Activated T-helper 2 cell treated with anti-CD3 and anti-CD28 coated beads, Interferon-gamma antibody, Interleukin-2, Interleukin-4, amounts not matched to agents 10 μg/mL and 5 μg/mL and 100 μg/mL, durations not matched to agents 14 hours and 24 hours and 36 hours (primary cell): ENCODE results near the gene KLHL25. TPM values are rescaled to one million over a fixed set of nuclear protein-coding genes. Genes with fewer than 3 reads are reported as not detected.

Source experiments
- DNase-seq: peaks from one replicate; pipeline ENCODE4 v3.0.0; 2021; ENCODE audit warnings: low spot score
- H3K27ac Mint-ChIP-seq: one replicate; pipeline ENCODE4 v1.8.0; 2021; ENCODE audit warnings: mixed read lengths
- H3K27me3 Mint-ChIP-seq: one replicate; pipeline ENCODE4 v1.8.0; 2021; ENCODE audit warnings: low read depth, mixed read lengths
- H3K36me3 Mint-ChIP-seq: one replicate; pipeline ENCODE4 v1.8.0; 2021; ENCODE audit warnings: low read depth, mixed read lengths
- H3K4me1 Mint-ChIP-seq: one replicate; pipeline ENCODE4 v1.8.0; 2021; ENCODE audit warnings: low read depth, mixed read lengths
- H3K4me3 Mint-ChIP-seq: one replicate; pipeline ENCODE4 v1.8.0; 2021; ENCODE audit warnings: low read depth, mild to moderate bottlenecking, moderate library complexity, mixed read lengths
- H3K9me3 Mint-ChIP-seq: one replicate; pipeline ENCODE4 v1.8.0; 2021; ENCODE audit warnings: mixed read lengths
- intact Hi-C: fragments of 100-400 bp; cut with micrococcal nuclease; formaldehyde crosslinking; loops from one replicate; pipeline ENCODE4 v1.15.1; 2023
- total RNA-seq: library from RNA; stranded (reverse); gene quantifications from 2 replicates; pipeline ENCODE4 v1.2.3, GENCODE V29; 2022

KLHL25 gene
- total RNA-seq, 1 donor from 2014 or later = 9.0 TPM

DNA sequence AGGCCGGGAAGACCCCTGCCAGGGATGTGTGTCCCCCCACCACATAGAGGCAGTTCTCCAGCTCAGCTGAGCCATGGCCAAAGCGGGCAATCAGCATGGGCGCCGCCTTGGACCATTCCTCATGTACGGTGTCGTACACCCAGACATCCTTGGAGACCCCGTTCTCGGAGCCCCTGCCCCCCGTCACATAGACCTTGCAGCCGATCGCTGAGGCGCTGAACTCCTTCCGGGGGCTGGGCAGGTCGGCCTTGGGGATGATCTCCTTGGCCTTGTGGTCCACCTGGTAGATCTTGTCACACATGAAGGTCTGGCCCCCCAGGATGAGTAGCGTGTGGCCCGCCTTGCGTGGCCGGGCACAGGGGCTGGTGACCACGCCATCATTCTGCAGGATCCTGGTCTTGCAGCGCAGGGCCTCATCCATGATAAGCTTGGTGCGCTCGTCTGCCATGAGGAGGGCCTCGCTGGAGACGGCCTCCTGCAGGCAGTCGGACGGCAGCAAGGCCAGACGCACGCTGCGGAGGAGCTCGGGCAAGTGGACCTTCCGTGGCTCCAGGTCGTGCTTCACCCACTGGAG, 26.0 kb downstream of the KLHL25 start:
- Mint-ChIP-seq H3K4me3 (no peak overlapping the region), H3K36me3 (no peaks in the 10 kb centered on the region), H3K27me3 (no peaks in the 10 kb centered on the region), H3K27ac (no peak overlapping the region), H3K4me1 (peaks cover 6% of the 10 kb centered on the region), H3K9me3 (no peaks in the 10 kb centered on the region)
- no peak for DNase-seq
- intact Hi-C loops = no loop called here

DNA sequence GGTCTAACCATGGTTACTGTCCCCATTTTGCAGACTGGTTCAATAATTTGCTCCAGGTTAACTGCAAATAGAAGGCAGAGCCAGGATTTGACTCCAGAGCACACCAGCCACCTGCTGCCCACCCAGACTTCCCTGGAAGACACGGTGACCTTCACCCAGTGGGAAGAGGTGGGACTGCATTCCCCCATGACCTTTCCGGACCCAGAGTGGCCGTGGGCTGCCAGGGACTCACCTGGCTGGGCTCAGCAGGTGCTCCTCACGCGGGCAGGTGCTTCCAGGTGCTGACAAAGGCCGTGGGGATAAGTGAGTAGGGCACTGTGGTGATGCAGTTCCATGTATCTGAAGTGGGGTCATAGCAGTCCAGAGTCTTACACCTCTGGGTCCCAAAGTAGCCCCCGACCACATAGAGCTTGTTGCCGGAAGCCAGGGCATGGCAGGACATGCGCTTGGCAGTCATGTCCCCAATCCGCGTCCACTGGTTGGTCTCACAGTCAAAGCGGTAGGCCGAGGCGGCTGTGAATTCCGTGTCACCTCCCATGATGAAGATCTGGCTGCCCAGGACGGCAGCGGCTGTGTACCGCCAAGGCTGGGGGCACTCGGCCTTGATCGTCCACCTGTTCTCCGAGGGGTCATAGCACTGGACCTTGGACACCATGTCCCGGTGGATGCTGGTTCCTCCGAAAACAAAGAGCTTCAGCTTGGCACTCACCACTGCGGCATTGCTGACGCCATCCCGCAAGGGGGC, 26.8 kb downstream of the KLHL25 start:
- peaks cover 5% of the 10 kb centered on the region for H3K4me1 Mint-ChIP-seq
- no peak overlapping the region for H3K4me3 Mint-ChIP-seq
- intact Hi-C loops = no loop called here
- DNase-seq = no peak
- no peaks in the 10 kb centered on the region for H3K27me3 Mint-ChIP-seq
- no peak overlapping the region for H3K27ac Mint-ChIP-seq
- H3K36me3 Mint-ChIP-seq = no peaks in the 10 kb centered on the region
- no peaks in the 10 kb centered on the region for H3K9me3 Mint-ChIP-seq

DNA sequence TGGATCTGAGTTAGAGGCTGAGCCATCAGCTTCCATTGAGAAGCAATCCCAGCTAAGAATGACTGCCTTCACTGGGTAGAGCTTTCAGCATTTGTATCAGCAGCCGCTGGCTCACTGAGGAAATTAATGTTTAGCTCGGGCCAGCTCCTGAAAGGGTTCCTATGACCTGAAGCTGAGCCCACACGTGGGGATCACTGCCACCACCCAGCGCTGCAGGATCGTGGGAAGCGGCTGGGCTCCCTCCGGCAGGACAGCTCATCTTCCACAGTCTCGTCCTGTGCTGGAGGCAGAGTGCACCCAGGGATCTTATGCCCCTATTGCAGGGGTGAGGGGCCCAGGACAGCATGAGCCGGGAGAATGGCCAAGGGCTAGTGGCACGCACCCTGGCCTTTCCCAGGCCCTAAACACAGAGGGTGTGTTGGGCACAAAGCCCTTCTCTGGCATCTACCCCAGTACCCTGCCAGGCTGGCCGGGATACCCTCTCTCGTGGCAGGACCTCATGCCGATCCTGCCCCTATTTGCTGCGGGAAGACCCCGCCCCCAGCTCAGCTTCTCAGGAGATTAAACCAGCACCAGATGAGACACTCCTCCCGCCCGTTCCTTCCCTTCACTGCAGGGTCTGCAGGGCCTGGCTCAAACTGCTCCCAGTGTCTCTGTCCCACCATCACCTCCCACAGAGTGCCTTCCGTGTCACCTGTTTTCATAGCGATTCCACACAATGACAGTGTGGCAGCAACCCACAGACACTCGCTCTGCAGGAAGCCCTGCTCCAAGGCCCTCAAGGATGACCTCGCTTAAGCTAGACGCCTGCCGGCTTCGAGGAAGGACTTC, 28.5 kb downstream of the KLHL25 start:
- no peaks in the 10 kb centered on the region for H3K36me3 Mint-ChIP-seq
- no peak for DNase-seq
- no peak overlapping the region for H3K4me3 Mint-ChIP-seq
- H3K4me1 Mint-ChIP-seq = peaks cover 5% of the 10 kb centered on the region
- intact Hi-C loops = no loop called here
- H3K27ac Mint-ChIP-seq = no peak overlapping the region
- H3K27me3 Mint-ChIP-seq = no peaks in the 10 kb centered on the region
- H3K9me3 Mint-ChIP-seq = no peaks in the 10 kb centered on the region

DNA sequence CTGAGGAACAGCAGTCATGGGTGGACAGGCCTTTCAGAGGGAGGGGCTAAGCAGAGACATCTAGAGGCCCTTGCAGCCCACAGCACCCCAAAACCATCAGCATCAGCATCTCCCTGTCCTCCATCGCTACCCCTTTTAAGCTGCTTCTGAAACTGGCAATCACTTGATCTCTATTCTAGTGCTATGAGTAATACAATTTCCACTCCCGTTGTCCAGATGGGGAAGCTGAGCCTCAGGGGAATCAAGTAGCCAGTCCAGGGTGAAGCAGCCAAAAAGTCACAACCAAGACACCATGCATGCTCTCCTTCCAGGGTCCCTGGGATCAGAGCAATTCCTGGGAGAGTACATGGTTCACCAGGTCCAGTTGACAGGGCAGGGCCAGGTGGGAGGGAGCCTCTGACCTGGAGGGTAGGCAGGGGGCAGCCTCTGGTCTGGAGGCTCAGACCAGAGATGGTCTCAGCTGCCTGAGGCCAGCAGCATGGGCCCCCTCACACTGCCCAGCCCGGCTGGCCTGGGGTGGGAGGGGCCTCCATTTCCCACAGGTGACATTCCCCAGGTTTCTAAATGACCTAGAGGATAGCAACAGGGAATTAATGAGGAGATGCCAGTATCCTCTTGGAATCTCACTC, 30.0 kb downstream of the KLHL25 start:
- no peak overlapping the region for H3K4me3 Mint-ChIP-seq
- H3K4me1 Mint-ChIP-seq = peaks cover 5% of the 10 kb centered on the region
- no peaks in the 10 kb centered on the region for H3K27me3 Mint-ChIP-seq
- no peaks in the 10 kb centered on the region for H3K9me3 Mint-ChIP-seq
- no peaks in the 10 kb centered on the region for H3K36me3 Mint-ChIP-seq
- intact Hi-C loops = no loop called here
- DNase-seq = no peak
- H3K27ac Mint-ChIP-seq = no peak overlapping the region

DNA sequence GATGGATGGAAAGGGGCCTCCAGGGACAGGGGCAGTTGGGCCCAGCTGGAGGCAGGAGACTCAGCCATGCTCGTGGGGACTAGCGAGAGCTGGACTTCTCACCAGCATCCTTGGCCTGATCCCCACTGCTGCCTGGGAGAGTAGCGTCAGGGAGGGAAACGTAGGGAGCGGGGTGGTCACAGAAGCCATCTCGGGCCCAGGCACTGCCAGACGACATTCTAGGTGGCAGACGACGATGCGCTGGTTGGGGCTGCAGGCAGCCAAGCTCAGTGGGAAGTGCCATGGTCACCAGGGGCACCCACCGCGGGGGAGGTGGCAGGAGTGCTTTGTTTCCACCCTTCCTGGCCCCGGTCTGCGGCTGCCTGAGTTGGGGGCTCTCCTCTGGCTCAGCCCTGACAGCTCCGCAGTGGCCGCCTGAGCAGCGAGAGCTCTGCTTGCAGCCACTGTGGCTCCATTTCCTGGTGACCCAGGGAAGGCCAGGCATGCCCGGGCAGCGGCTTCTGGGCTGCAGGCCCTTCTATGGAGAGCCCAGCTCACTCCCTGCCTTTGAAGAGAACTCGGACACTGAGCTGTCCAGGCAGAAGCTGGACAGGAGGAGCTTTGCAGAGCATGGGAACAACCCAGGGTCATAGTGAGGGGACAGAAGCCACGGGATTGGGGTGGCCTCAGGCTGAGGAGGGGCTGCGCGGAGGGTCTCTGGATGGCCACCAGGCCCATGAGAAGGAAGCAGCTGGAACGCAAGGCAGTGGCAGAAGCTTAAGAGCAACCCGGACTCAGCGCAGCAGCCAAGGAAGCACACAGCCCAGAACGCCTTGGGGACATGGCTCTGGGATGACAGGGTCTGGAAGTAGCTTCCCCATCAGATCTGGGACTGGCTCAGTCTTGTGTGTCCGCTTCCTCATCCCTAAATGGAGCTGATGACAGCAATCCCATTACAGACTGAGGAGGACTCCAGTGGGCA, 30.8 kb downstream of the KLHL25 start:
- peaks cover 5% of the 10 kb centered on the region for H3K4me1 Mint-ChIP-seq
- no peak overlapping the region for H3K27ac Mint-ChIP-seq
- H3K27me3 Mint-ChIP-seq = no peaks in the 10 kb centered on the region
- intact Hi-C loops = no loop called here
- H3K36me3 Mint-ChIP-seq = no peaks in the 10 kb centered on the region
- DNase-seq = no peak
- H3K9me3 Mint-ChIP-seq = no peaks in the 10 kb centered on the region
- no peak overlapping the region for H3K4me3 Mint-ChIP-seq

DNA sequence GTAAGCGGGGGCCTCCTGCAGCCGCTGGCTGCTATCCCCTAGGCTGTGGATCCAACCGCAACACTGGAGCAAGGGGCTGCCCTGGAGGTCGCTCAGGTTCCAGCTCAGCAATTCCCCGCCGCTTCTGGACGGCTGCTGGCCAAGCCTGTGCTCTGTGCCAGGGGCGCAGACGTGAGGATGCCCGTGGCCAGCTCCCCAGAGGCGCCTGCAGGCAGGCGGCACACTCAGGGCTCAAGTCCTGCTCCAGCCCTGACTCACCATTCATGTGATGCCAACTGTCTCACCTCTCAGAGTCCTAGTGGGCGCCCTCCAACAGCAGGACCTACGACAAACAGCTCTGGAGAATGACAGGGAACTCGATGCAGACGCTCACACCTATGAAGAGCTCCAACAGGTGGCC, 31.6 kb downstream of the KLHL25 start:
- intact Hi-C loops = no loop called here
- Mint-ChIP-seq H3K9me3 (no peaks in the 10 kb centered on the region), H3K4me3 (no peak overlapping the region), H3K36me3 (no peaks in the 10 kb centered on the region), H3K4me1 (peaks cover 5% of the 10 kb centered on the region), H3K27me3 (no peaks in the 10 kb centered on the region), H3K27ac (no peak overlapping the region)
- no peak for DNase-seq

DNA sequence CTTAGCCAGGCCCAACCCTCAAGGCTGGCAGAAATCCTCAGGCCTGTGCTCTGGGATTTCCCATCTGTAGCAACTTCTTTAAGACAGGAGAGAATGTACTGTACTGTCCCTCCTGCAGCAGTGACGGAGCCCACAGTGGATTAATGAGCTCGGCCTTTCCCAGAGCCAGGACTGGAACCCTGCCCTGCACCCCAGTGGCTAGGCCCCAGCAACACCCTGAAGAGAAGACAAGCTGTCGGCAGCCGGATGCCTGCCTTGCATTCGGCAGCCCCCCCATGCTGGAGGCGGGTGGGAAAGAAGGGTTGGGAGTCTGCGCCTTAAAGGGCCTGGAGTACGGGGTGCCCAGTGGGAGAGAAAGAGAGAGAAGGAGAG, 32.0 kb downstream of the KLHL25 start:
- intact Hi-C loops = no loop called here
- no peak overlapping the region for H3K27ac Mint-ChIP-seq

DNA sequence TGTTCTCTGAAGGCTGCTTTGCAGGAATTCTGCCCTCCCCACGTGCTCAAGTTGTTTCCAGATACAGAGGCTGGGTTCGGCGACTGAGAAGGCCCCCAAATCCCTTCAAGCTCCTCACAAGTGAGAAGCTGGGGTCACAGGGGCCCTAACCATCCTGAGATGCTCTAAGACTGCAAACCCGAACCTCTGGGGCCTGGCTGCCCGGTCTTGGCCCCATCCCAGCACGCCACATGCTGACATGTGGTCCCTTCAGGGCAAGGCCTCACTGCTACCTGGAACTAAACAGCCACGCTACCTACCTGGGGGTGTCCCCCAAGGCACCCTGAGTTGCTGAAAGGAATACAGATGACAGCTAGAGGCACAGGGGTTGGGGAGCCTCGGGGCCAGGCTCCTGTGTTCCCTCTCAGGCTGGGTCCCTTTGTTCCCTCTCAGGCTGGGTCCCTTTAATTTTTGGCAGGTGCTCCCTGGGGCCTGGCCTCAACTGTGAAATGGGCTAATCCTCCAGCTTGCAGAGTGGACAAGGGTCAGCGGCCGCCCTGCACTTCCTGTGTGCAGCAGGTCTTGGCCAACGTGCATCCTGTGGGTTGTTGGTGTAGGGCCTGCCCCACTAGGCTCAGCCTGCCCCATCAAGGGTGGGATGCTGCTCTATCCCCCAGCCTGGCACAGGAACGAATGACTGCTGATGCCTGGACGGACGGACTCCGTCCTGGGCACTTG, 32.5 kb downstream of the KLHL25 start:
- H3K27ac Mint-ChIP-seq = no peak overlapping the region
- intact Hi-C loops = no loop called here
- peaks cover 5% of the 10 kb centered on the region for H3K4me1 Mint-ChIP-seq
- H3K9me3 Mint-ChIP-seq = no peaks in the 10 kb centered on the region
- DNase-seq = no peak
- H3K27me3 Mint-ChIP-seq = no peaks in the 10 kb centered on the region
- H3K4me3 Mint-ChIP-seq = no peak overlapping the region
- no peaks in the 10 kb centered on the region for H3K36me3 Mint-ChIP-seq

More for the DNA sequence above, 32.0 kb downstream of the KLHL25 start:
- no peak for DNase-seq
- H3K36me3 Mint-ChIP-seq = no peaks in the 10 kb centered on the region
- H3K4me1 Mint-ChIP-seq = peaks cover 5% of the 10 kb centered on the region
- H3K9me3 Mint-ChIP-seq = no peaks in the 10 kb centered on the region
- no peaks in the 10 kb centered on the region for H3K27me3 Mint-ChIP-seq
- no peak overlapping the region for H3K4me3 Mint-ChIP-seq

DNA sequence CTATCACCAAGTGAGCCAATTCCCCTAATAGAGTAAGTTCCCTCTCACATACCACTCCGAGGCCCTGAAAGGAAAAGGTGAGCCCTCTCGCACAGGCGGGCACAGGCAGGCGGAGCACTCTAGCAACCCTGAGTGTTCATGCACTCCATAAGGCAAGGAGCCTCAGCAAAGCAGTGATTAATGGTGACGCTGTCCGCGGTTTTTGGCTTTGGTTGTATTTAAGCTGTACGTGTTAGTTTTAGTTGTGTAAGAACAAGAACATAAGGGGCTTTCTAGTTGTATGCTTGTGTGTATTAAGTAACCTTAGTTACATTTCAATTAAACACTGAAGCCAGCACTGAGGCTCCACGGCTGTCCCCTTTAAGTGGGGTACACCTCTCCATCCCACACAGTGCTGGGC, 33.1 kb downstream of the KLHL25 start:
- H3K4me3 Mint-ChIP-seq = no peak overlapping the region
- no peak overlapping the region for H3K27ac Mint-ChIP-seq
- H3K36me3 Mint-ChIP-seq = no peaks in the 10 kb centered on the region
- H3K9me3 Mint-ChIP-seq = no peaks in the 10 kb centered on the region
- H3K27me3 Mint-ChIP-seq = no peaks in the 10 kb centered on the region
- intact Hi-C loops = no loop called here
- DNase-seq = no peak
- H3K4me1 Mint-ChIP-seq = peaks cover 5% of the 10 kb centered on the region

DNA sequence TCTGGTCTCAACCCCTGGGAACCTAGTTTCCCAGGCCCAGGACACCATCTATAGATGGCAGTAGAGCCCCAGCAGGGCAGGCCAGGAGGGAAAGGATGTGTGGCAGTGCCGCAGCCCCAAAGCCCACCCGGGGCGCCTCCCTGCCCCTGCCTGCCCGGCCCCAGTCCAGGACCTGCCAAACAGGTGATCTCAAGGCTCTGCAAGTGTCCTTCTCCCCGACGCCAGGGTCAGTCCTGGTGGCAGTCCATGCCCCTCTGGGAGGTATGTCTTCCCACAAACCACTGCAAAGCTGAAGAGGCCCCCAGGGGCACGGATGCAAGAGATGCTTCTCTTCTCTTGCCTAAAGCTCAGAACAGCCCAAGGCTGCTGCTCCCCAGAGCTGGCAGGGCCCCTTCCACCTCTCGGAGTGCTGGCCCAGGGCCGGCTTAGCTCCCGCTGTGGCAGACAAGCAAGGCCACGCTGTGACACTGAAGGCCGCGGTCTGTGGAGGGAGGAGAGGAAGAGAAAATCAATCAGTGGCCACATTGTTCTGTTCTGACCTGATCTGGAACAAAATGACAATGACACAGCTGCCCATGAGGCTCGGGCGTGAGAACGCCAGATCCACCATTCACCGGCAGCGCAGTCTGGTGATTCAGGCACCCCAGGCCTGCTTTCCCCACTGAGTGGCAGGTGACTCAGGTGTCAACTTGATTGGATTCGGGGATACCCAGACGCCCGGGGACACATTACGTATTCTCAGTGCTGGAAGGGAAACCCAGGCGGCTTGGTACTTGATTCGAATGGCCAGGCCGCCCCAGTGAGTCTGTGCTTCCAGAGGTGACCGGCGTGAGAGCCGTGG, 34.0 kb downstream of the KLHL25 start:
- DNase-seq = no peak
- no peaks in the 10 kb centered on the region for H3K27me3 Mint-ChIP-seq
- no peak overlapping the region for H3K27ac Mint-ChIP-seq
- H3K9me3 Mint-ChIP-seq = no peaks in the 10 kb centered on the region
- intact Hi-C loops = no loop called here
- no peak overlapping the region for H3K4me3 Mint-ChIP-seq
- peaks cover 5% of the 10 kb centered on the region for H3K4me1 Mint-ChIP-seq
- H3K36me3 Mint-ChIP-seq = no peaks in the 10 kb centered on the region

DNA sequence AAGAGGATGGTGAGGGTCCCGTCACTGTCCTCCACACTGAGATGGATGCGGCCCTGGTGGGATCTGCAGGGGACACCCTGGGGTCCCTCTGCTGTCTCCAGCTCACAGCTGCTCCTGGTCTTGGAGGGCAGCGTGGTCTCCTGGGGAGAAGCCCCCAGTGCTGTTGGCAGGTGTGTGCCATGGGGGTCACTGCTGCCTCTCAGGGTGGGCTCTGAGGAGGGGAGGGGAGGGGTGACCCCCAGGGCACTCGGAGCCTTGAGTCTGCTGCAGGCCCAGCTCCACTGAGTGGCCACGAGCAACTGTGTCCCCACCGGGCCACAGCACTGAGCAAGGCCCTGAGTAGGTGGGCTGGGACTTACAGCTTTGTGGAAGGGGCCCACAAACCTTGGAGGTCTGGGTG, 34.7 kb downstream of the KLHL25 start:
- Mint-ChIP-seq H3K9me3 (no peaks in the 10 kb centered on the region), H3K27ac (no peak overlapping the region), H3K4me1 (peaks cover 5% of the 10 kb centered on the region), H3K4me3 (no peak overlapping the region), H3K27me3 (no peaks in the 10 kb centered on the region), H3K36me3 (no peaks in the 10 kb centered on the region)
- DNase-seq = no peak
- intact Hi-C loops = no loop called here
